GM23338 (cell line): ENCODE measurements around the gene PPP1CA. TPM values are rescaled to one million over a fixed set of nuclear protein-coding genes. Genes with fewer than 3 reads are reported as not detected.

Experiments
- ATAC-seq: fragments of 200-7000 bp; cut with Tn5 transposase; 3 replicates; pipeline ENCODE4 v1.9.1; 2020
- DNase-seq: peaks from one replicate; pipeline ENCODE4 v3.0.0-alpha.2; 2015; ENCODE audit warnings: low spot score
- H2AFZ ChIP-seq: fragments of 200-600 bp; sonication (generic); 2 replicates; pipeline ENCODE4 v1.8.0; 2016; ENCODE audit warnings: antibody characterized with exemption, mild to moderate bottlenecking, moderate library complexity
- H3F3A ChIP-seq: fragments of 200-600 bp; sonication (generic); replicated peaks from 2 replicates; pipeline ENCODE4 v1.8.0; 2017; ENCODE audit warnings: antibody characterized with exemption, mixed run types, low read depth
- H3K27ac ChIP-seq: fragments of 200-600 bp; sonication (generic); 2 replicates; pipeline ENCODE4 v1.6.1; 2016; ENCODE audit warnings: low read depth
- H3K27me3 ChIP-seq: fragments of 200-600 bp; sonication (generic); 2 replicates; pipeline ENCODE4 v1.8.0; 2016; ENCODE audit warnings: mild to moderate bottlenecking, mixed run types, moderate library complexity; ENCODE audit not compliant: insufficient read depth
- H3K36me3 ChIP-seq: fragments of 200-600 bp; sonication (generic); 2 replicates; pipeline ENCODE4 v1.8.0; 2016; ENCODE audit warnings: mild to moderate bottlenecking; ENCODE audit not compliant: insufficient read depth
- H3K4me1 ChIP-seq: fragments of 200-600 bp; sonication (generic); 2 replicates; pipeline ENCODE4 v1.8.0; 2016; ENCODE audit warnings: mild to moderate bottlenecking, moderate library complexity; ENCODE audit not compliant: insufficient read depth
- H3K4me2 ChIP-seq: fragments of 200-600 bp; sonication (generic); 2 replicates; pipeline ENCODE4 v1.7.1; 2017; ENCODE audit warnings: mixed run types
- H3K4me3 ChIP-seq: fragments of 200-600 bp; sonication (generic); 2 replicates; pipeline ENCODE4 v1.6.1; 2016; ENCODE audit warnings: mixed run types
- H3K79me2 ChIP-seq: fragments of 200-600 bp; sonication (generic); replicated peaks from 2 replicates; pipeline ENCODE4 v1.8.0; 2017; ENCODE audit warnings: mild to moderate bottlenecking; ENCODE audit not compliant: insufficient read depth
- H3K9me2 ChIP-seq: fragments of 200-600 bp; sonication (generic); 2 replicates; pipeline ENCODE4 v1.8.0; 2017; ENCODE audit not compliant: insufficient read depth
- H4K20me1 ChIP-seq: fragments of 200-600 bp; sonication (generic); replicated peaks from 2 replicates; pipeline ENCODE4 v1.8.0; 2017; ENCODE audit warnings: mild to moderate bottlenecking; ENCODE audit not compliant: insufficient read depth
- H3K27ac Mint-ChIP-seq: 2 replicates; pipeline ENCODE4 v1.8.0; 2020; ENCODE audit warnings: inconsistent platforms, mild to moderate bottlenecking, moderate library complexity, mixed read lengths
- H3K27me3 Mint-ChIP-seq: 3 replicates; pipeline ENCODE4 v1.8.0; 2022; ENCODE audit warnings: low read depth, mild to moderate bottlenecking, moderate library complexity, mixed read lengths, inconsistent platforms; ENCODE audit not compliant: insufficient read depth, poor library complexity
- H3K36me3 Mint-ChIP-seq: 3 replicates; pipeline ENCODE4 v1.8.0; 2021; ENCODE audit warnings: low read depth, mild to moderate bottlenecking, inconsistent platforms, moderate library complexity, mixed read lengths
- H3K4me1 Mint-ChIP-seq: 3 replicates; pipeline ENCODE4 v1.8.0; 2020; ENCODE audit warnings: mild to moderate bottlenecking, inconsistent platforms, mixed read lengths
- H3K4me3 Mint-ChIP-seq: 3 replicates; pipeline ENCODE4 v1.8.0; 2021; ENCODE audit warnings: moderate library complexity, mild to moderate bottlenecking, inconsistent platforms, mixed read lengths
- H3K9me3 Mint-ChIP-seq: 3 replicates; pipeline ENCODE4 v1.8.0; 2020; ENCODE audit warnings: moderate library complexity, mild to moderate bottlenecking, inconsistent platforms, mixed read lengths
- CREB1 ChIP-seq: fragments of 250-450 bp; sonication (Bioruptor Pico); IDR thresholded peaks from 2 replicates; pipeline ENCODE4 v1.5.0; 2020; ENCODE audit warnings: low read depth, mild to moderate bottlenecking, moderate library complexity
- CTCF ChIP-seq, 2 experiments: fragments of 200-600 bp in 1 of 2; sonication (generic) in 1 of 2; conservative IDR thresholded peaks; 2 replicates each; pipeline versions ENCODE4 v1.5.1 to v1.6.1; 2016 to 2017; ENCODE audit warnings: antibody characterized with exemption in 2 of 2, low read depth in 2 of 2, mild to moderate bottlenecking in 2 of 2, moderate library complexity in 1 of 2
- ETS1 ChIP-seq: IDR thresholded peaks from 2 replicates; pipeline ENCODE4 v1.6.1; 2016; ENCODE audit warnings: antibody characterized with exemption
- EZH2 ChIP-seq: fragments of 200-600 bp; sonication (generic); IDR thresholded peaks from one replicate; pipeline ENCODE4 v1.8.0; 2017; ENCODE audit warnings: antibody characterized with exemption, mild to moderate bottlenecking, low read depth; ENCODE audit not compliant: unreplicated experiment
- EZH2phosphoT487 ChIP-seq: fragments of 200-600 bp; sonication (generic); IDR thresholded peaks from one replicate; pipeline ENCODE4 v1.8.1; 2018; ENCODE audit warnings: antibody characterized with exemption; ENCODE audit not compliant: unreplicated experiment
- JUNB ChIP-seq: IDR thresholded peaks from one replicate; pipeline ENCODE4 v1.6.1; 2016; ENCODE audit warnings: antibody characterized with exemption; ENCODE audit not compliant: unreplicated experiment
- NANOG ChIP-seq: IDR thresholded peaks from 2 replicates; pipeline ENCODE4 v1.6.1; 2016; ENCODE audit warnings: antibody characterized with exemption, borderline replicate concordance
- POLR2AphosphoS5 ChIP-seq: IDR thresholded peaks from 2 replicates; pipeline ENCODE4 v1.6.1; 2016; ENCODE audit warnings: antibody characterized with exemption, low read depth
- REST ChIP-seq: IDR thresholded peaks from one replicate; pipeline ENCODE4 v1.6.1; 2018; ENCODE audit warnings: antibody characterized with exemption; ENCODE audit not compliant: unreplicated experiment
- STAT1 ChIP-seq: IDR thresholded peaks from one replicate; pipeline ENCODE4 v1.6.1; 2016; ENCODE audit warnings: antibody characterized with exemption; ENCODE audit not compliant: unreplicated experiment
- ZNF114 ChIP-seq: fragments of 250-450 bp; sonication (Bioruptor Pico); IDR thresholded peaks from 2 replicates; pipeline ENCODE4 v1.5.0; 2020; ENCODE audit warnings: mild to moderate bottlenecking, moderate library complexity
- ZNF331 ChIP-seq: fragments of 250-450 bp; sonication (Bioruptor Pico); IDR thresholded peaks from 2 replicates; pipeline ENCODE4 v1.5.0; 2020; ENCODE audit warnings: low read depth, mild to moderate bottlenecking, moderate library complexity
- ZNF462 ChIP-seq: fragments of 250-450 bp; sonication (Bioruptor Pico); IDR thresholded peaks from 2 replicates; pipeline ENCODE4 v1.5.0; 2020; ENCODE audit warnings: mild to moderate bottlenecking, moderate library complexity
- polyA plus RNA-seq: library from polyadenylated mRNA; unstranded; fragments of >200 nt; fragmentation: Nextera tagmentation; extraction: Ambion mirVana; gene quantifications from 2 replicates; pipeline ENCODE4 v1.2.1, GENCODE V29; 2016
- total RNA-seq: library from RNA; depleted of rRNA; stranded (reverse); fragments of >200 nt; shearing (Covaris generic); gene quantifications from 2 replicates; pipeline ENCODE4 v1.2.3, GENCODE V29; 2014

PPP1CA gene
- total and polyA plus RNA-seq, 2 experiments from 2014 or later: 217 to 237 TPM

GRCh38 chr11:67390947-67391303, 10.7 kb downstream of the PPP1CA start:
- Mint-ChIP-seq H3K4me3 (peak overlapping the region; percentile 90), H3K9me3 (no peaks in the 10 kb centered on the region), H3K27me3 (peaks cover 11% of the 10 kb centered on the region), H3K4me1 (peaks cover 33% of the 10 kb centered on the region), H3K27ac (0 out of 2 replicates have a peak overlapping the region, but pooled peaks have one; percentile 88), H3K36me3 (peaks cover 10% of the 10 kb centered on the region; the same call in 2 of the 3 replicates)
- DNase-seq (no peak), ATAC-seq (no peak)
- Histone ChIP-seq H3K9me2 (no peaks in the 10 kb centered on the region), H3K4me3 (peak overlapping the region; percentile 94), H3K36me3 (no peaks in the 10 kb centered on the region), H3K27me3 (no peaks in the 10 kb centered on the region), H4K20me1 (no peaks in the 10 kb centered on the region; the same call in 1 of the 2 replicates), H3K27ac (no peak overlapping the region), H2AFZ (peak overlapping the region; percentile 91; the same call in 1 of the 2 replicates), H3K79me2 (0 out of 2 replicates have a peak, but pooled peaks cover 3% of the 10 kb centered on the region), H3K4me2 (peak overlapping the region; percentile 99), H3K4me1 (peaks cover 8% of the 10 kb centered on the region; the same call in 1 of the 2 replicates), H3F3A (0 out of 2 replicates have a peak, but pooled peaks cover 8% of the 10 kb centered on the region)
- TF ChIP-seq ZNF331 (no peak), POLR2AphosphoS5 (no peak), JUNB (no peak), EZH2phosphoT487 (no peak), EZH2 (no peak), ZNF114 (CRISPR knock-in tag) (no peak), STAT1 (no peak), REST (no peak), ZNF462 (CRISPR knock-in tag) (no peak), CREB1 (no peak), NANOG (no peak), ETS1 (no peak), CTCF (conservative IDR thresholded peaks at IDR 0.05; ENCODE audit: low read depth in 2 of 2) (no peak)
